Prostate gland (tissue), 2 donors: ENCODE measurements around the gene CD300A. TPM values are rescaled to one million over a fixed set of nuclear protein-coding genes. Genes with fewer than 3 reads are reported as not detected.

ENCODE experiments used
- DNase-seq: peaks from one replicate; pipeline ENCODE4 v3.0.0-alpha.2; 2019; ENCODE audit warnings: low spot score
- H3K27ac ChIP-seq, 2 donors: fragments of 200-600 bp; sonication (generic); 2 replicates each; pipeline ENCODE4 v1.5.1; 2017 to 2019
- H3K27me3 ChIP-seq: fragments of 200-600 bp; sonication (generic); replicated peaks from 2 replicates; pipeline ENCODE4 v1.5.1; 2019; ENCODE audit not compliant: insufficient read depth
- H3K36me3 ChIP-seq, 2 donors: fragments of 200-600 bp; sonication (generic); 1 replicate in 1 of 2; 2 replicates in 1 of 2; pipeline versions ENCODE4 v1.5.1 to v1.8.1; 2017 to 2019
- H3K4me1 ChIP-seq: fragments of 200-600 bp; sonication (generic); replicated peaks from 2 replicates; pipeline ENCODE4 v1.5.1; 2019
- H3K4me3 ChIP-seq, 2 donors: fragments of 200-600 bp; sonication (generic); 2 replicates each; pipeline ENCODE4 v1.5.1; 2017 to 2019
- H3K9me3 ChIP-seq: fragments of 200-600 bp; sonication (generic); 2 replicates; pipeline ENCODE4 v1.5.1; 2017
- POLR2A ChIP-seq: fragments of 450-650 bp; IDR thresholded peaks from one replicate; pipeline ENCODE4 v1.6.1; 2016; ENCODE audit warnings: antibody characterized with exemption, mild to moderate bottlenecking
- POLR2AphosphoS5 ChIP-seq: sonication (generic); formaldehyde crosslinking; IDR thresholded peaks from one replicate; pipeline ENCODE4 v1.6.1; 2017; ENCODE audit warnings: antibody characterized with exemption
- WGBS: methylation state at CpG from one replicate; pipeline ENCODE4 v1.1.5; 2018; 5-methylcytosine and 5-hydroxymethylcytosine counted together
- intact Hi-C: fragments of 100-400 bp; cut with DNase I; formaldehyde crosslinking; loops from one replicate; pipeline ENCODE4 v1.14.2; 2022
- total RNA-seq, 2 donors: library from RNA; depleted of rRNA; stranded (reverse); fragments of >200 nt; gene quantifications; one replicate each; pipeline ENCODE4 v1.1.0, GENCODE V29; 2016
- TF ChIP-seq, protein P1 (sequence below), 4 experiments: fragments of 200-600 bp in 2 of 4; fragments of 450-650 bp in 2 of 4; sonication (generic) in 2 of 4; IDR thresholded peaks; 1 replicate in 3 of 4; 2 replicates in 1 of 4; pipeline ENCODE4 v1.5.1; 2016 to 2019; ENCODE audit warnings: antibody characterized with exemption in 4 of 4, mild to moderate bottlenecking in 2 of 4, moderate library complexity in 2 of 4

The CD300A gene
- total RNA-seq, 2 donors from 2014 or later = 2.1 to 4.1 TPM

DNA sequence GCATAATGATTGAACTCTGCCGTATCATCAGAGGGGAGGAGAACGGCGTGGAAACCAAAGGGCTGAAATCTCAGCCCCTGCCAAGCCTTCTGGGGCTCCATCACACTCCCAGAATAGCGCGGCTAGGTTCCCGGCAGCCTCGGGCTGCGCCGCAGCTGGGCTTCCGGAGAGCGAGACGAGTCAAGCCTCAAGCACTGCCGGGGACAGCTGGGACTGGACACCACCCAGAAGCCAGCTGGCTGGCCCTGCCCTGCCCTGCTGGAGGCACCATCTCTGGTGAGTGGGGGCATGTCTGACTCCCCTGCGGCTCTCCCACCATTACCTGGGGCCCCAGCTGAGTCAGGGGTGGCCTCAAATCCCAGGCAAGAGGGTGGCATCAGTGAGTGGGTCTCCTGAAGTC, 41.8 kb upstream of the CD300A start:
- 85% methylated on average over 14 of the region's 14 CpGs for WGBS
- no peaks in the 10 kb centered on the region for H3K27me3 ChIP-seq
- intact Hi-C loops = no loop called here
- TF ChIP-seq, protein P1, sequence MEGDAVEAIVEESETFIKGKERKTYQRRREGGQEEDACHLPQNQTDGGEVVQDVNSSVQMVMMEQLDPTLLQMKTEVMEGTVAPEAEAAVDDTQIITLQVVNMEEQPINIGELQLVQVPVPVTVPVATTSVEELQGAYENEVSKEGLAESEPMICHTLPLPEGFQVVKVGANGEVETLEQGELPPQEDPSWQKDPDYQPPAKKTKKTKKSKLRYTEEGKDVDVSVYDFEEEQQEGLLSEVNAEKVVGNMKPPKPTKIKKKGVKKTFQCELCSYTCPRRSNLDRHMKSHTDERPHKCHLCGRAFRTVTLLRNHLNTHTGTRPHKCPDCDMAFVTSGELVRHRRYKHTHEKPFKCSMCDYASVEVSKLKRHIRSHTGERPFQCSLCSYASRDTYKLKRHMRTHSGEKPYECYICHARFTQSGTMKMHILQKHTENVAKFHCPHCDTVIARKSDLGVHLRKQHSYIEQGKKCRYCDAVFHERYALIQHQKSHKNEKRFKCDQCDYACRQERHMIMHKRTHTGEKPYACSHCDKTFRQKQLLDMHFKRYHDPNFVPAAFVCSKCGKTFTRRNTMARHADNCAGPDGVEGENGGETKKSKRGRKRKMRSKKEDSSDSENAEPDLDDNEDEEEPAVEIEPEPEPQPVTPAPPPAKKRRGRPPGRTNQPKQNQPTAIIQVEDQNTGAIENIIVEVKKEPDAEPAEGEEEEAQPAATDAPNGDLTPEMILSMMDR (IDR thresholded peaks at IDR 0.05) = no peak
- no peak for TF ChIP-seq POLR2AphosphoS5
- no peak for TF ChIP-seq POLR2A
- no peak for DNase-seq
- H3K27ac ChIP-seq = no peak overlapping the region
- H3K4me1 ChIP-seq = peaks cover 13% of the 10 kb centered on the region
- H3K4me3 ChIP-seq = no peak overlapping the region
- no peaks in the 10 kb centered on the region for H3K36me3 ChIP-seq
- no peaks in the 10 kb centered on the region for H3K9me3 ChIP-seq

DNA sequence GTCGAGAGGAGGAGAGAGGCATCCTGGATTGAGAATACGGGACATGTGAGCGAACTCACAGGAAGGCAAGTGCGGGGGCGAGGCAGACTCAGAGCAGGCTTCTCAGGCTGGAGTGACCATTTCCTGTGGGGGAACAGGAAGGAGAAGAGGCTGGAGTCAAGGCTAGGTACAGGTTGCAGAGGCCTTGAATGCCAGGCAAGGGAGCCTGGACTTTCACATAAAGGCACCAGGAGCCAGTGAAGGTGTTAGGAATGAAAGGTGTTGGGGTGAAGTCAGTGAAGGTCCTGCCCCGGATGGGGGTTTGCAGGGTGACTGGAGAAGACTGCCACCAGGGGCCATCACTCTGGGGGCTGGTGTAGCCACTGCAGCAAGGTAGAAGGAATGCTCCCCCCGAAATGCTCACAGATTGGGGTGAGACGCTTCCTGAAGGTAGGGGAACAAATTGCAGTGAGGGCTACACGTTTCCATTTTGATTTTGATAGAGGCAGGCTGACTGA, 39.8 kb upstream of the CD300A start:
- 78% methylated on average over 9 of the region's 9 CpGs for WGBS
- Histone ChIP-seq H3K9me3 (no peaks in the 10 kb centered on the region), H3K27ac (peak overlapping the region; percentile 73), H3K4me1 (peaks cover 13% of the 10 kb centered on the region), H3K36me3 (no peaks in the 10 kb centered on the region), H3K27me3 (no peaks in the 10 kb centered on the region), H3K4me3 (no peak overlapping the region)
- TF ChIP-seq, protein P1 (IDR thresholded peaks at IDR 0.05) = no peak
- no peak for TF ChIP-seq POLR2AphosphoS5
- DNase-seq = no peak
- intact Hi-C loops = no loop called here

DNA sequence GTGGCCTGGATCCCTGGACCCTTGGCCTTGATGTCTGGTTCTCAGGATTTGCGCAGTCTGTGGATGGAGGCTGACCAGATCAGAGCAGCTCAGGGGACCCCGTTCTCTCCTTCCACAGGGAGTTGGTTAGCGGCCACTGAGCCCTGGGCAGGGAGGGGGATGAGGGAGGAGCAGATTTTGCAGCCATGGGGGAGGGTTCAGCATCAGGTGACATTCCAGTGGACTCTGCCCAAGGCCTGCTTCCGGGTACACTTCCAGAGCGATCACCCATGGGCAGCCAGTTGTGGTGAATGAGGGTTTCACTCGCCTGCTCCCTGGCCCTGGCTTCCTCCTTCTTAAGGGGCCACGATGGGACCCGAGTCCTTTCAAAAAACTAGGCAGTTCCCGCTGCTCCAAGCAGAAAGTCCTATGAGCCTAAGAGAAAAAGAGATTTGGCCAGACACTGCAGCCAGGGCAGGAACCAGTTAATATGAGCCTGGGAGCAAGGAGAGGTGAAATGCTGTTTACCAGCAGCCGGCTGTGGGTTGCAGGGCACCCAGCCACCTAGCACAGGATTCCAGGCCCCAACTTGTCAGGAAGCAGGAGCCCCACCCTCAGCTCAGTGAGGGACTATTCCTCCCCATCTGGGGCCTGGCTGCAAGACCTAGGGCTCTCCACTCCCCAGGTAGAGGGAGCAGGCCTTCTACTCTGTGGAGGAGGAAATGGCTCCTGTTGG, 39.2 kb upstream of the CD300A start:
- H3K36me3 ChIP-seq = no peaks in the 10 kb centered on the region
- H3K4me1 ChIP-seq = peaks cover 13% of the 10 kb centered on the region
- H3K27ac ChIP-seq = peak overlapping the region; percentile 73
- DNase-seq = peak; percentile 82
- no peaks in the 10 kb centered on the region for H3K27me3 ChIP-seq
- TF ChIP-seq POLR2AphosphoS5 (peak; percentile 64), POLR2A (peak; percentile 34)
- TF ChIP-seq, protein P1 (IDR thresholded peaks at IDR 0.05) = no peak
- intact Hi-C loops = no loop called here
- H3K9me3 ChIP-seq = no peaks in the 10 kb centered on the region
- WGBS = 36% methylated on average over 10 of the region's 10 CpGs
- H3K4me3 ChIP-seq = no peak overlapping the region

DNA sequence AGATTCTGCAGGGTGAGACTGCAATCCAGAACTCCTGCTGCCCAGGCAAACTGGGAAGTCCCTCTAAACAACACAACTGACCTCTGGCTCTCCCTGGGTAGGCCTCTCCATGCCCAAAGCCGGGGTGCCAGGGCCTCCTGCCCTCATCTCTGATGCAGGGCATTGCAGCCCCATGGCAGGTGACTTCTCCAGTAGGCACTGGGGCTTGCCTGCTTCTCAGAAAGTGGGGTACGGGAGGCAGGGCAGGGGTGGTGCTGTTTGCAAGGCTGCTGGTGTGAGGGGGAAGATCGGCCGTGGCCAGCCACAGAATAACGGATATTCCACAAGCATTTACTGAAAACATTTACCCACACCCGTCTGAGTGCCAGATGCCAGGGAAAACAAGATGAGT, 38.7 kb upstream of the CD300A start:
- Histone ChIP-seq H3K36me3 (no peaks in the 10 kb centered on the region), H3K4me1 (peaks cover 13% of the 10 kb centered on the region), H3K27ac (peak overlapping the region; percentile 73)

More for the DNA sequence above, 38.7 kb upstream of the CD300A start:
- no peaks in the 10 kb centered on the region for H3K9me3 ChIP-seq
- H3K27me3 ChIP-seq = no peaks in the 10 kb centered on the region
- H3K4me3 ChIP-seq = no peak overlapping the region
- no peak for DNase-seq
- TF ChIP-seq, protein P1 (IDR thresholded peaks at IDR 0.05) = no peak
- TF ChIP-seq POLR2A (no peak), POLR2AphosphoS5 (no peak)
- WGBS = 60% methylated on average over 6 of the region's 6 CpGs
- intact Hi-C loops = no loop called here
